HL-60 (cell line): Measurements from ENCODE around the gene DAAM1.

Source experiments
- DNase-seq, 2 experiments: peaks; one replicate each; pipeline ENCODE4 v3.0.0-alpha.2; 2010 to 2020; ENCODE audit warnings: low read depth in 1 of 2, low spot score in 1 of 2
- H3K27ac ChIP-seq: fragments of 250-450 bp; sonication (Bioruptor Pico); replicated peaks from 2 replicates; pipeline ENCODE4 v1.5.1; 2020; ENCODE audit warnings: mild to moderate bottlenecking, moderate library complexity
- H3K27me3 ChIP-seq: fragments of 250-450 bp; sonication (Bioruptor Pico); 2 replicates; pipeline ENCODE4 v1.5.1; 2021; ENCODE audit warnings: mild to moderate bottlenecking, moderate library complexity; ENCODE audit not compliant: insufficient read depth, poor library complexity, severe bottlenecking
- H3K4me3 ChIP-seq: replicated peaks from 2 replicates; pipeline ENCODE4 v1.5.1; 2011; ENCODE audit warnings: mild to moderate bottlenecking, control low read depth, low read length; ENCODE audit not compliant: insufficient read depth
- CTCF ChIP-seq: IDR thresholded peaks from one replicate; pipeline ENCODE4 v1.5.1; 2011; ENCODE audit warnings: low read length, control low read depth, inconsistent platforms; ENCODE audit not compliant: insufficient read depth
- GABPA ChIP-seq: IDR thresholded peaks from 2 replicates; pipeline ENCODE4 v1.6.1; 2012; ENCODE audit warnings: low read depth
- POLR2AphosphoS5 ChIP-seq: IDR thresholded peaks from 2 replicates; pipeline ENCODE4 v1.6.1; 2012; ENCODE audit warnings: low read depth
- REST ChIP-seq: IDR thresholded peaks from 2 replicates; pipeline ENCODE4 v1.6.1; 2012; ENCODE audit warnings: low read depth; ENCODE audit not compliant: insufficient replicate concordance
- SPI1 ChIP-seq: IDR thresholded peaks from 2 replicates; pipeline ENCODE4 v1.6.1; 2012; ENCODE audit warnings: low read depth, mild to moderate bottlenecking, borderline replicate concordance

The DAAM1 gene

GRCh38 chr14:59336706-59337105 is 148.2 kb downstream of the DAAM1 start:
- TF ChIP-seq GABPA (no peak), CTCF (no peak), REST (no peak), SPI1 (no peak), POLR2AphosphoS5 (no peak)
- DNase-seq: no peak
- no peaks in the 10 kb centered on the region for H3K27me3 ChIP-seq
- peak overlapping the region; percentile 62 for H3K27ac ChIP-seq
- H3K4me3 ChIP-seq: no peak overlapping the region

- TF ChIP-seq REST (no peak), CTCF (no peak), POLR2AphosphoS5 (no peak), SPI1 (no peak), GABPA (no peak)
- peak in 1 of 2 experiments; percentile 81 for DNase-seq
- no peaks in the 10 kb centered on the region for H3K27me3 ChIP-seq
- H3K4me3 ChIP-seq: no peak overlapping the region
- peak overlapping the region; percentile 62 for H3K27ac ChIP-seq
These were observed 148.7 kb downstream of the DAAM1 start for GRCh38 chr14:59337141-59337611.

GRCh38 chr14:59338761-59339160 is 150.3 kb downstream of the DAAM1 start:
- Histone ChIP-seq H3K27ac (no peak overlapping the region), H3K4me3 (no peak overlapping the region), H3K27me3 (no peaks in the 10 kb centered on the region)
- no peak for DNase-seq
- TF ChIP-seq REST (no peak), CTCF (no peak), SPI1 (no peak), GABPA (no peak), POLR2AphosphoS5 (no peak)
